ENCODE data around the gene MRGPRX4.

DNA sequence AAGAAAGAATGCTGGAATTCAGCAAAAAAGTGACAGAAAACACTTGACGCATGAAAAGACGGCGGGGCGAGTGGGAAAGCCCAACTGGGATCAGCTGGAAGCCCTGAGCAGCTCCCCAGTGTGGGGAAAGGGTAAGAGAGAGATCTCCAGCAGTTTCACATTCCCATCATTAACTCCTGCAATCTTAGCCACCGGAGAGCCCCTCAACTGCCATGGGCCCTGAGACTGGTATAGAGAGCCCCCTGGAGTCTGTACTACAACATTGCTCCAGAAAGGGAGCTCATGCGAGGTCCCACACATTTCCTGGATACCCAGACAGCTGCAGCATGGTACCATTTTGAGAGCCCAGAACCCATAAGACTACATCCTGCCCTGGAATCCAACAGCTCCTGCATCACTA lies 31.1 kb downstream of the MRGPRX4 start:
- TF ChIP-seq, protein P1, sequence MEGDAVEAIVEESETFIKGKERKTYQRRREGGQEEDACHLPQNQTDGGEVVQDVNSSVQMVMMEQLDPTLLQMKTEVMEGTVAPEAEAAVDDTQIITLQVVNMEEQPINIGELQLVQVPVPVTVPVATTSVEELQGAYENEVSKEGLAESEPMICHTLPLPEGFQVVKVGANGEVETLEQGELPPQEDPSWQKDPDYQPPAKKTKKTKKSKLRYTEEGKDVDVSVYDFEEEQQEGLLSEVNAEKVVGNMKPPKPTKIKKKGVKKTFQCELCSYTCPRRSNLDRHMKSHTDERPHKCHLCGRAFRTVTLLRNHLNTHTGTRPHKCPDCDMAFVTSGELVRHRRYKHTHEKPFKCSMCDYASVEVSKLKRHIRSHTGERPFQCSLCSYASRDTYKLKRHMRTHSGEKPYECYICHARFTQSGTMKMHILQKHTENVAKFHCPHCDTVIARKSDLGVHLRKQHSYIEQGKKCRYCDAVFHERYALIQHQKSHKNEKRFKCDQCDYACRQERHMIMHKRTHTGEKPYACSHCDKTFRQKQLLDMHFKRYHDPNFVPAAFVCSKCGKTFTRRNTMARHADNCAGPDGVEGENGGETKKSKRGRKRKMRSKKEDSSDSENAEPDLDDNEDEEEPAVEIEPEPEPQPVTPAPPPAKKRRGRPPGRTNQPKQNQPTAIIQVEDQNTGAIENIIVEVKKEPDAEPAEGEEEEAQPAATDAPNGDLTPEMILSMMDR (IDR thresholded peaks at IDR 0.05; ENCODE audit: insufficient read depth, low read depth, low read length) = peak; percentile 21
- TF ChIP-seq EZH2 (IDR thresholded peaks at IDR 0.05; ENCODE audit: insufficient read depth, low read length) = no peak

Measured in astrocyte (in vitro differentiated cells and primary cell).